Kidney (tissue), 14 donors: ENCODE results near the gene EIF4A2. TPM values are rescaled to one million over a fixed set of nuclear protein-coding genes. Genes with fewer than 3 reads are reported as not detected.
"Not testable (repeated sequence)": the region's sequence is repeated elsewhere in the genome, so short reads cannot be mapped to it uniquely, and the experiment has no call there.

Source experiments
- DNase-seq, 5 donors: peaks; one replicate each; pipeline ENCODE4 v3.0.0-alpha.2; 2013 to 2020
- FAIRE-seq: peaks from 2 replicates; lab custom pipeline; 2012; peaks lifted over from hg19 to GRCh38; lab: Jason Lieb, UNC
- H3K27ac ChIP-seq, 2 donors: one replicate each; pipeline ENCODE4 v1.7.0; 2013; ENCODE audit warnings: low read depth in 2 of 2, low read length in 2 of 2, inconsistent platforms in 1 of 2
- H3K27me3 ChIP-seq: one replicate; pipeline ENCODE4 v1.7.1; 2013; ENCODE audit warnings: low read length, inconsistent platforms; ENCODE audit not compliant: control insufficient read depth, insufficient read depth
- H3K36me3 ChIP-seq, 3 donors: one replicate each; pipeline versions ENCODE4 v1.7.0 to v1.7.1; 2013; ENCODE audit warnings: low read length in 3 of 3, control low read depth in 1 of 3, inconsistent platforms in 1 of 3; ENCODE audit not compliant: insufficient read depth in 3 of 3, control insufficient read depth in 2 of 3
- H3K4me1 ChIP-seq, 3 donors: one replicate each; pipeline versions ENCODE4 v1.7.0 to v1.7.1; 2013; ENCODE audit warnings: low read length in 3 of 3, inconsistent platforms in 1 of 3, low read depth in 1 of 3; ENCODE audit not compliant: control insufficient read depth in 2 of 3, insufficient read depth in 2 of 3
- H3K4me3 ChIP-seq, 3 donors: one replicate each; pipeline versions ENCODE4 v1.7.0 to v1.8.1; 2013; ENCODE audit warnings: low read length in 3 of 3, control low read depth in 1 of 3, inconsistent platforms in 1 of 3
- H3K9ac ChIP-seq, 3 donors: one replicate each; pipeline versions ENCODE4 v1.7.0 to v1.7.1; 2013; ENCODE audit warnings: low read length in 3 of 3, control low read depth in 1 of 3, inconsistent platforms in 1 of 3
- H3K9me3 ChIP-seq, 3 donors: one replicate each; pipeline versions ENCODE4 v1.7.0 to v1.7.1; 2013; ENCODE audit warnings: low read length in 3 of 3, control low read depth in 1 of 3, inconsistent platforms in 1 of 3; ENCODE audit not compliant: control insufficient read depth in 2 of 3, insufficient read depth in 1 of 3
- CTCF ChIP-seq: IDR thresholded peaks from 3 replicates; pipeline ENCODE4 v1.5.1; 2012; ENCODE audit warnings: mild to moderate bottlenecking, moderate library complexity, borderline replicate concordance; ENCODE audit not compliant: insufficient read depth; ENCODE audit errors: extremely low read depth
- intact Hi-C: fragments of 100-400 bp; cut with DNase I; formaldehyde crosslinking; loops from one replicate; pipeline ENCODE4 v1.11.1; 2022
- polyA plus RNA-seq: library from polyadenylated mRNA; stranded (reverse); fragments of 350-450 nt; fragmentation: Illumina TruSeq; extraction: RNeasy Lipid Tissue Mini Kit (QIAGEN cat#74804); gene quantifications from one replicate; pipeline ENCODE4 v1.2.3, GENCODE V29; 2014; ENCODE audit warnings: low read depth, low replicate concordance; ENCODE audit not compliant: insufficient read depth
- total RNA-seq: library from RNA; stranded (reverse); fragmentation: NEBNext Ultra II Directional; extraction: Animal tissue kit (Norgen Biotek cat#: 25700); gene quantifications from one replicate; pipeline ENCODE4 v1.2.1, GENCODE V29; 2021
- donor health status: control.
- donor health status: control.
- donor health status: control.
- donor health status: control.
- donor health status: control.
- donor health status: DM: yes; HTN: yes; CAD: no.
- donor health status: Normal renal cell carcinoma (clear cell type).

Gene EIF4A2
- total and polyA plus RNA-seq, 2 donors from 2014 or later: 310 to 333 TPM

- intact Hi-C loops: no loop called here
- Histone ChIP-seq H3K9me3 (no peaks in the 10 kb centered on the region), H3K4me3 (no peak overlapping the region), H3K36me3 (no peaks in the 10 kb centered on the region), H3K27me3 (no peaks in the 10 kb centered on the region), H3K4me1 (no peaks in the 10 kb centered on the region), H3K27ac (no peak overlapping the region), H3K9ac (no peak overlapping the region)
- TF ChIP-seq CTCF: no peak
- DNase-seq (no peak), FAIRE-seq (no peak)
Observed at GRCh38 chr3:186818516-186818915, 35.1 kb downstream of the EIF4A2 start.

GRCh38 chr3:186818956-186819355 is 35.6 kb downstream of the EIF4A2 start:
- H3K4me1 ChIP-seq: no peaks in the 10 kb centered on the region
- H3K27me3 ChIP-seq: peaks cover 2% of the 10 kb centered on the region
- no peak overlapping the region for H3K4me3 ChIP-seq
- intact Hi-C loops: no loop called here
- FAIRE-seq (no peak), DNase-seq (no peak)
- H3K36me3 ChIP-seq: no peaks in the 10 kb centered on the region
- no peaks in the 10 kb centered on the region for H3K9me3 ChIP-seq
- TF ChIP-seq CTCF: no peak
- H3K9ac ChIP-seq: no peak overlapping the region
- no peak overlapping the region for H3K27ac ChIP-seq

GRCh38 chr3:186821429-186822387 is 38.3 kb downstream of the EIF4A2 start:
- TF ChIP-seq CTCF: peak; percentile 51
- Histone ChIP-seq H3K36me3 (no peaks in the 10 kb centered on the region), H3K27ac (no peak overlapping the region), H3K9me3 (no peaks in the 10 kb centered on the region), H3K9ac (no peak overlapping the region), H3K27me3 (peaks cover 16% of the 10 kb centered on the region), H3K4me1 (peaks cover 0 to 3% (median 0%) of the 10 kb centered on the region in 3 donors), H3K4me3 (no peak overlapping the region)
- FAIRE-seq (peak; percentile 29), DNase-seq (peak in 2 of 5 donors; percentile 68 to 85)
- intact Hi-C loops: no loop called here

GRCh38 chr3:186822388-186822759 is 39.0 kb downstream of the EIF4A2 start:
- H3K27me3 ChIP-seq: peaks cover 16% of the 10 kb centered on the region
- H3K9ac ChIP-seq, intact Hi-C loops, H3K36me3 ChIP-seq, DNase-seq, H3K27ac ChIP-seq, H3K9me3 ChIP-seq, FAIRE-seq, H3K4me3 ChIP-seq, H3K4me1 ChIP-seq: not testable (repeated sequence)
